Spleen (tissue), 11 donors: ENCODE measurements around the gene TNFAIP1. TPM values are rescaled to one million over a fixed set of nuclear protein-coding genes. Genes with fewer than 3 reads are reported as not detected.

ENCODE experiments used
- DNase-seq: peaks from one replicate; pipeline ENCODE4 v3.0.0-alpha.2; 2020
- H3K27ac ChIP-seq, 8 donors: fragments of 200-600 bp; sonication (generic) in 7 of 8; 1 replicate in 4 of 8; 2 replicates in 4 of 8; pipeline versions ENCODE4 v1.5.0 to v1.8.0; 2016 to 2021; ENCODE audit warnings: inconsistent platforms in 4 of 8, mild to moderate bottlenecking in 4 of 8, moderate library complexity in 1 of 8
- H3K27me3 ChIP-seq, 7 donors: fragments of 200-600 bp; sonication (generic) in 6 of 7; replicated peaks in 1 of 7; 1 replicate in 4 of 7; 2 replicates in 3 of 7; pipeline versions ENCODE4 v1.5.0 to v1.8.0; 2016 to 2021; ENCODE audit warnings: inconsistent platforms in 3 of 7, mild to moderate bottlenecking in 1 of 7
- H3K36me3 ChIP-seq, 6 donors: fragments of 200-600 bp; sonication (generic) in 5 of 6; 1 replicate in 4 of 6; 2 replicates in 2 of 6; pipeline versions ENCODE4 v1.5.0 to v1.8.0; 2016 to 2021; ENCODE audit warnings: inconsistent platforms in 2 of 6
- H3K4me1 ChIP-seq, 6 donors: fragments of 200-600 bp; sonication (generic) in 5 of 6; 1 replicate in 3 of 6; 2 replicates in 3 of 6; pipeline versions ENCODE4 v1.5.0 to v1.8.0; 2016 to 2021; ENCODE audit warnings: inconsistent platforms in 3 of 6
- H3K4me3 ChIP-seq, 8 donors: fragments of 200-600 bp; sonication (generic) in 7 of 8; 1 replicate in 4 of 8; 2 replicates in 4 of 8; pipeline versions ENCODE4 v1.5.0 to v1.8.0; 2016 to 2021; ENCODE audit warnings: inconsistent platforms in 4 of 8, mild to moderate bottlenecking in 4 of 8, moderate library complexity in 2 of 8
- H3K9me3 ChIP-seq, 8 donors: fragments of 200-600 bp; sonication (generic) in 7 of 8; 1 replicate in 4 of 8; 2 replicates in 4 of 8; pipeline versions ENCODE4 v1.5.0 to v1.8.0; 2016 to 2021; ENCODE audit warnings: inconsistent platforms in 4 of 8
- CTCF ChIP-seq, 11 experiments: fragments of 200-600 bp in 7 of 11; fragments of 450-650 bp in 4 of 11; sonication (generic) in 4 of 11; IDR thresholded peaks in 8 of 11; conservative IDR thresholded peaks in 3 of 11; 1 replicate in 7 of 11; 2 replicates in 4 of 11; pipeline versions ENCODE4 v1.4.0 to v1.8.0; 2016 to 2021; ENCODE audit warnings: antibody characterized with exemption in 11 of 11, inconsistent platforms in 4 of 11, mild to moderate bottlenecking in 1 of 11
- POLR2A ChIP-seq, 3 donors: fragments of 450-650 bp; IDR thresholded peaks; one replicate each; pipeline ENCODE4 v1.5.1; 2017; ENCODE audit warnings: antibody characterized with exemption in 3 of 3, mild to moderate bottlenecking in 1 of 3
- POLR2AphosphoS5 ChIP-seq, 3 donors: sonication (generic); formaldehyde crosslinking; IDR thresholded peaks; one replicate each; pipeline ENCODE4 v1.5.1; 2017; ENCODE audit warnings: antibody characterized with exemption in 3 of 3
- WGBS, 5 donors: extraction: QIAGEN DNeasy Blood & Tissue Kit in 3 of 5; methylation state at CpG; one replicate each; pipeline versions ENCODE4 v1.1.5 to v1.1.7; 2013 to 2018; 5-methylcytosine and 5-hydroxymethylcytosine counted together
- intact Hi-C: fragments of 100-400 bp; cut with DNase I; formaldehyde crosslinking; loops from one replicate; pipeline ENCODE4 v1.15.0; 2023; ENCODE audit warnings: low total_unique reads
- polyA plus RNA-seq, 3 donors: library from polyadenylated mRNA; stranded (reverse); fragments of 200-250 nt; gene quantifications; one replicate each; pipeline ENCODE4 v1.2.1, GENCODE V29; 2013
- total RNA-seq, 7 donors: library from RNA; depleted of rRNA in 3 of 7; stranded (reverse); fragments of >200 nt in 3 of 7; fragmentation: NEBNext Ultra II Directional in 4 of 7; extraction: Animal tissue kit (Norgen Biotek cat#: 25700) in 4 of 7; gene quantifications; one replicate each; pipeline versions ENCODE4 v1.1.0 to v1.2.1, GENCODE V29; 2016 to 2021
- donor health status: healthy with polysubstance abuse.
- donor health status: DM: no; HTN: no; CAD: no; lungs with moderate emphysema.
- donor health status: DM: no; HTN: no; CAD: no.
- donor health status: Bipolar disorder and iron deficiency.
- donor health status: healthy.
- donor health status: DM: no; HTN: no; CAD: no.
- donor health status: DM: yes; HTN: yes; CAD: no.

TNFAIP1 gene
- total and polyA plus RNA-seq, 10 donors: 15.2 to 154 (median 91.5) TPM

DNA sequence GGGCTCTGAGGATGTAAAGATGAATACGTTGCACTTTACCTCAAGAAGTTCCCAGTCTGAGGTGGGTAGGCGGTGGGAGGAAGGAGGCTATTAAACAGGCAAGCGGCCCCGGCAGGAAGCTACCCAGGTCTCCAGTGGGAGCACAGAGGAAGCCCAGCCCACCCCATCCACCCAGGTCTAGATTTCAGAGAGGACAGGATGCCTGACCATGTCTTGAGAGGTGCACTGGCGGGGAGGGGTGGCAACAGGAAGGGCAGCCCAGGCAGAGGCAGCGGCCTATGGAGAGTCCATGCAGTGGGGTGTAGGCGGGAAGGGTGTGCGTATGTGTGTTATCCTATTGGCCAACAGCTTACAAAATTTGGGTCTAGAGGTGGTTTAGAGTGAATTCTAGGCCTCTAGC lies 49.8 kb downstream of the TNFAIP1 start:
- 50 to 68% (median 63%) methylated on average over 8 of the region's 8 CpGs for WGBS, 5 donors
- no peak for DNase-seq
- no peaks in the 10 kb centered on the region for H3K9me3 ChIP-seq
- peaks cover 0 to 33% (median 25%) of the 10 kb centered on the region in 6 donors for H3K36me3 ChIP-seq
- peak overlapping the region in 4 of 8 donors; percentile 56 to 73 (median 63) for H3K27ac ChIP-seq
- H3K4me1 ChIP-seq: peaks cover 10 to 54% (median 32%) of the 10 kb centered on the region in 6 donors
- H3K4me3 ChIP-seq: peak overlapping the region in 7 of 8 donors; percentile 47 to 82 (median 53)
- intact Hi-C loops: no loop called here
- H3K27me3 ChIP-seq: peaks cover 0 to 28% (median 0%) of the 10 kb centered on the region in 7 donors
- TF ChIP-seq POLR2A (IDR thresholded peaks at IDR 0.05) (no peak), POLR2AphosphoS5 (IDR thresholded peaks at IDR 0.05) (peak in 1 of 3 donors; percentile 16)

DNA sequence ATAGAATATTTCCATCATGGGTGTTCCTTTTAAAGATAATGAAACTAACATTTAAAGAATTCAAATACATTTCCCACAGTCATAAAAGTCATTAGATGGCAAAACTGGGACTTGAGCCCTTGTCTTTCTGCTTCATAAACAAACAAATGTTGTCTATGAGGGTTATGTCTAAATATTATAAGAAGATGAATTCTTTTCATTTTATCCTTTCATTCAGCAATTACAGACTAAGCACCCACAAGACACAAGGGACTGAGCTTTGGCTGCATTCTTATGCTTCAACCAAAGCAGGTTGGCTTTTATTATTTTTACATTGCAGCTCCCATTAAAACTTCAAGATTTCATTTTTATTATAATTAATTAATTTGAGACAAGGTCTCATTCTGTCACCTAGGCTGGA lies 50.8 kb downstream of the TNFAIP1 start:
- Histone ChIP-seq H3K9me3 (no peaks in the 10 kb centered on the region), H3K4me3 (peak overlapping the region in 3 of 8 donors; percentile 8 to 82 (median 51)), H3K36me3 (peaks cover 0 to 43% (median 33%) of the 10 kb centered on the region in 6 donors), H3K27me3 (peaks cover 0 to 21% (median 0%) of the 10 kb centered on the region in 7 donors), H3K4me1 (peaks cover 3 to 45% (median 26%) of the 10 kb centered on the region in 6 donors), H3K27ac (no peak overlapping the region)
- intact Hi-C loops: no loop called here
- no peak for DNase-seq
- no peak for TF ChIP-seq CTCF (IDR thresholded peaks at IDR 0.05 in 8 of 11, conservative IDR thresholded peaks at IDR 0.05 in 3 of 11)
- no peak for TF ChIP-seq POLR2A (IDR thresholded peaks at IDR 0.05)
- TF ChIP-seq POLR2AphosphoS5 (IDR thresholded peaks at IDR 0.05): no peak

DNA sequence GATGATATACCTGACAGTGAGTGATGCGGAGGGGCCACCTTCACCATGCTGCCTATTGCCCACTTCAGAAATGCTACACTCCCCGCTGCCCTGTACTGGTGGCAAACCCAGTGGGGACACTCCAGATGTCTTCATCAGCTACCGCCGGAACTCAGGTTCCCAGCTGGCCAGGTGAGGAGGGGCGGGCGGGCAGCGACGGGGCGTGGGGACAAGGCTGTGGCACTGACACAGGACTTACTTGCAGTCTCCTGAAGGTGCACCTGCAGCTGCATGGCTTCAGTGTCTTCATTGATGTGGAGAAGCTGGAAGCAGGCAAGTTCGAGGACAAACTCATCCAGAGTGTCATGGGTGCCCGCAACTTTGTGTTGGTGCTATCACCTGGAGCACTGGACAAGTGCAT lies 52.5 kb downstream of the TNFAIP1 start:
- H3K9me3 ChIP-seq: no peaks in the 10 kb centered on the region
- H3K27me3 ChIP-seq: peaks cover 0 to 17% (median 0%) of the 10 kb centered on the region in 7 donors
- TF ChIP-seq CTCF (IDR thresholded peaks at IDR 0.05 in 8 of 11, conservative IDR thresholded peaks at IDR 0.05 in 3 of 11) (no peak), POLR2AphosphoS5 (IDR thresholded peaks at IDR 0.05) (no peak), POLR2A (IDR thresholded peaks at IDR 0.05) (no peak)
- H3K4me1 ChIP-seq: peaks cover 3 to 38% (median 22%) of the 10 kb centered on the region in 6 donors
- intact Hi-C loops: no loop called here
- peaks cover 0 to 60% (median 37%) of the 10 kb centered on the region in 6 donors for H3K36me3 ChIP-seq
- no peak for DNase-seq
- peak overlapping the region in 1 of 8 donors; percentile 19 for H3K4me3 ChIP-seq
- H3K27ac ChIP-seq: peak overlapping the region in 1 of 8 donors; percentile 67
- WGBS, 5 donors: 80 to 98% (median 96%) methylated on average over 1 to 11 of the region's 11 CpGs

- TF ChIP-seq CTCF (IDR thresholded peaks at IDR 0.05 in 8 of 11, conservative IDR thresholded peaks at IDR 0.05 in 3 of 11) (no peak), POLR2AphosphoS5 (IDR thresholded peaks at IDR 0.05) (no peak), POLR2A (IDR thresholded peaks at IDR 0.05) (no peak)
- no peak overlapping the region for H3K4me3 ChIP-seq
- peaks cover 0 to 25% (median 10%) of the 10 kb centered on the region in 6 donors for H3K4me1 ChIP-seq
- intact Hi-C loops: no loop called here
- WGBS, 5 donors: 84 to 97% (median 90%) methylated on average over 1 of the region's 1 CpG
- no peak overlapping the region for H3K27ac ChIP-seq
- no peak for DNase-seq
- H3K36me3 ChIP-seq: peaks cover 0 to 79% (median 37%) of the 10 kb centered on the region in 6 donors
- H3K9me3 ChIP-seq: no peaks in the 10 kb centered on the region
- peaks cover 0 to under 1% (median 0%) of the 10 kb centered on the region in 7 donors for H3K27me3 ChIP-seq
Measured at GRCh38 chr17:28390141-28390540, 54.6 kb downstream of the TNFAIP1 start.
